ENCODE data around the gene MRPL43.

Gene MRPL43

DNA sequence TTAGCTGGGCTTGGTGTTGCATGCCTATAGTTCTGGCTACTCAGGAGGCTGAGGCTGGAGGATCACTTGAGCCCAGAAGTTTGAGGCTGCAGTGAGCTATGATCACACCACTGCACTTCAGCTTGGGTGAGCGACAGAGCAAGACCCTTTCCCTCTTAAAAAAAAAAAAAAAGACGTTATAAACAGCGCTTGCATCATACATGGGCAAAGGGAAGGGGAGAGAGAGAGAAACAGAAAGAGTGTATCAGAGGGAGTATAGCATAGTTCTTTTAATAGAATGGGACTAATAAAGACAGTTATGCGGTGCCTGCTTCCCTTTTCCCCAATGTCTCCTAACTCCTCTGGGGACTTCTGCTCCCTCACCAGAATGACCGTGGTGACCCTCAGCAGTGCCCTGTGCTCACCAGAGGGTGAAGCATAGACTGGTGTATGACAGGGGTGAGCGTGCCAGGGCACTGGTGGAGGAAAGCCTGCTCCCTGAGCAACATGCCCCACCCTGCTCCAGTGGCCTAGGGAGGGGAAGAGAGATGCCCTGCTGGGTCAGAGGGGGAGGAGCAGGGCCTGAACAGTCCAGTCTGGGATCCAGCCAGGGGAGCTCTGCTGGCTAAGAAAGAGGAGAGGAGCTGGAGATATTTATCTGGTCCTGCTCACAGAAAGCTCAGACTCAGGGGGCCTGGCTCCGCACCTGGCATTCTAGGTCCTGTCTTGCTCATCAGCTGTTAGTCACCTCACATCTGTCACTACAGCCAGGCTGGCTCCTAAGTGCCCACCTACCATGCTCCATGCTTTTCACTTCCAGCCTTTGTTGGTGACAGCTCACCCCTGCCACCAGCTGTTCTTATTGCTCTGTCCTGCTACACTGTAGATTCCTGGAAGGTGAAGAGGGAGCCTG, 41.4 kb upstream of the MRPL43 start:
- TF ChIP-seq POLR2A (IDR thresholded peaks at IDR 0.05; ENCODE audit: low read length) = no peak
- no peak for TF ChIP-seq GATA1 (IDR thresholded peaks at IDR 0.05; ENCODE audit: low read depth, low read length)
- no peak for DNase-seq

- TF ChIP-seq GATA1 (IDR thresholded peaks at IDR 0.05; ENCODE audit: low read depth, low read length) (no peak), POLR2A (IDR thresholded peaks at IDR 0.05; ENCODE audit: low read length) (no peak)
- DNase-seq = no peak
Measured at GRCh38 chr10:101027106-101027720, 39.9 kb upstream of the MRPL43 start.

- no peak for DNase-seq
- TF ChIP-seq POLR2A (IDR thresholded peaks at IDR 0.05; ENCODE audit: low read length) = no peak
- no peak for TF ChIP-seq GATA1 (IDR thresholded peaks at IDR 0.05; ENCODE audit: low read depth, low read length)
Measured at GRCh38 chr10:101022967-101023705, 35.8 kb upstream of the MRPL43 start.

DNA sequence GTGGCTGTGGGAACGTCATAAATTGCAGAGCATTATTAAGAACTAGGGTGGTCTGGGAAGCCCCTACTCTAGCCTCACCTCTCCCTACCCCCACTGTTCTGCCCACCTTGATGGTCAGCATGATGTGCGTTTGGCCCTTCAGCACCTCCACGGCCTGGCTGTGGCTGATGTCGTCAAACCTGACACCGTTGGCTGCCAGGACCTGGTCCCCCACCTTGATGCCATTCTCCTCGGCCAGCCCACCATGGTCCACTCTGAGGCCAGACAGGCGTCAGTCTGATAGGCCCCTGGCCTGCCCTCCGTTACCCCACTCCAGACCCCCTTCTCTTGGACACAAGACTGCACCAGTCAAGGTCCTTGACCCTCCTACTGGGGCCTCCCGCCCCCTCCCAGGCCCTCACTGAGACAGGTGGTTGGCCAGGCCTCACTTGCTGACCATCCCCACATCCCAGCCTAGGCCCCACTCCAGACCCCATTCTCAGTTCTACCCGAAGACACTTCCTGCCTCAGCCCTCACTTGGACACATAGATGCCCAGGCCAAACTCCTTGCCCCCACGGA, 34.5 kb upstream of the MRPL43 start:
- TF ChIP-seq POLR2A (IDR thresholded peaks at IDR 0.05; ENCODE audit: low read length) (no peak), GATA1 (IDR thresholded peaks at IDR 0.05; ENCODE audit: low read depth, low read length) (no peak)

DNA sequence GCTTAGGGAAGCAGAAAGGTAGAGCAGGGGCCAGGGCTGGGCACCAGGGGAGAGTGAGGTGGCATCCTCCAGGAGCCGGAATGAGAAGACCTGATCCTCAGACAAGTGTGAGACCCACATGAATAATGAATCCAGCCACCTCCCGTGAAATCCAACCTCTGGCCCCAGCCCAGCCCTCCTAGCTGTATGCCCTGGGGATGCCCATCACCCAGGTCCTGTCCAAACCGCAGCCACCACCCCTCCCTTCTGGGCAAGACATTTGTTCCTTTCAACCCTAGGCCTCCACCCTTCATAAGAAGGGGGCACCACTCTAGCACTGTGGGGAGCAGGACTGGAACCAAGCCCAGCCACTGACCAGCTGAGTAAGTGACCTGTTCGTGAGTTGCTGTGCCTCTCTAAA, 33.9 kb upstream of the MRPL43 start:
- DNase-seq = no peak
- TF ChIP-seq POLR2A (IDR thresholded peaks at IDR 0.05; ENCODE audit: low read length) (no peak), GATA1 (IDR thresholded peaks at IDR 0.05; ENCODE audit: low read depth, low read length) (no peak)

More for the DNA sequence above, 34.5 kb upstream of the MRPL43 start:
- no peak for DNase-seq

- no peak for TF ChIP-seq POLR2A (IDR thresholded peaks at IDR 0.05; ENCODE audit: low read length)
- TF ChIP-seq GATA1 (IDR thresholded peaks at IDR 0.05; ENCODE audit: low read depth, low read length) = no peak
- no peak for DNase-seq
Measured at GRCh38 chr10:101020427-101021075, 33.3 kb upstream of the MRPL43 start.

DNA sequence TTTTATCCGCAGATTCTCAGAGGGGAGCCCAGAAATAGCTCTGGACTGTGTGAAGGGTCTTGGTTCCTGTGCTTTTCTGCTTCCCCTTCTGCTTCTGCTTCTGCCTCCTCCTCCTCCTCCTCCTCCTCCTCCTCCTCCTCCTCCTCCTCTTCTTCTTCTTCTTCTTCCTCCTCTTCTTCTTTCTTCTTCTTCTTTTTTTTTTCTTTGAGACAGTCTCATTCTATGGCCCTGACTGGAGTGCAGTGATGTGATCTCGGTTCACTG, 32.1 kb upstream of the MRPL43 start:
- no peak for DNase-seq
- TF ChIP-seq POLR2A (IDR thresholded peaks at IDR 0.05; ENCODE audit: low read length) (no peak), GATA1 (IDR thresholded peaks at IDR 0.05; ENCODE audit: low read depth, low read length) (no peak)

- TF ChIP-seq POLR2A (IDR thresholded peaks at IDR 0.05; ENCODE audit: low read length) (no peak), GATA1 (IDR thresholded peaks at IDR 0.05; ENCODE audit: low read depth, low read length) (no peak)
- DNase-seq = peak; percentile 77 to 79
Measured at GRCh38 chr10:101018600-101019439, 31.5 kb upstream of the MRPL43 start.

DNA sequence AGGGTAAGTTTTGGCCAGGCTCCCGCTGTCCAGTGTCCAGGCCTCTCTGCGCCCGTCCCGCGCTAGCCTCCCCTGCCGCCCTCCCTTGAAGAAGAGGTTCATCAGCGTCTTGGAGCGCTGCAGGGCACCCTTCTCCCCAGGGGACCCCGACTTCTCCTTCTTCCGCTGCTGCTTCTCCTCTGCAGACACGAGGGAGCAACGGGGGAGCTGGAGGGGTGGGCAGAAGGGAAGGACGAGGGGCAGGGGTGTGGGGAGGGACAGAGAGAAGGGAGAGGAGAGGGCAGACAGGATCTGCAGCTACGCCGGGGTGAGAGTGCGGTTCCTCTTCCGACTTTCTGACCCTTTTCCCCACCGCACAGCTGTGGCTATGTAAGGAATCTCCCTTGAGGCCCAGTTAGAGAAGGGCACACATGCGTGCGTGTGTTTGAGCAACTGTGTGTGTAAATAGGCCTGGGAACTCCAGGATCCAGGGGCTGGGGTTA, 30.9 kb upstream of the MRPL43 start:
- no peak for DNase-seq
- no peak for TF ChIP-seq POLR2A (IDR thresholded peaks at IDR 0.05; ENCODE audit: low read length)
- TF ChIP-seq GATA1 (IDR thresholded peaks at IDR 0.05; ENCODE audit: low read depth, low read length) = no peak

DNA sequence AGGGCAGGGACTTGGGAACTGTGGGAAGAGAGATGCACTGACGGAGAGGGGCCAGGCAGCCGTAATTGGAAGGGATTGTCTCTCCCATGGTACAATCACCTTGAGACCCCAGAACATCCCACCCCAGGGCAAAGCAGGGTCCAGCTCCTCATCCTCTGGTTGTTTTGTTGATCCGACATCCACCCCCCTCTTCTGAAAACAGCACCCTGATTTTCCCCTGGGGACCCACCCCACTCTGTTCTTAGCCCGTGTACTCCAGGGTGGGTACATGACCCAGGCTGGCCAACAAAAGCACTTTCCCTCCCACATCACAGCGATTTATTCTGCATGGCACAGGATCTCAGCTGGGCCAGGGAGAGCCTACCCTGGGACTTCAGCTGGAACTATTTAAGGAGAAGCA, 29.5 kb upstream of the MRPL43 start:
- DNase-seq = no peak
- TF ChIP-seq GATA1 (IDR thresholded peaks at IDR 0.05; ENCODE audit: low read depth, low read length) (no peak), POLR2A (IDR thresholded peaks at IDR 0.05; ENCODE audit: low read length) (no peak)

GRCh38 chr10:101015582-101015973, 28.3 kb upstream of the MRPL43 start:
- TF ChIP-seq GATA1 (IDR thresholded peaks at IDR 0.05; ENCODE audit: low read depth, low read length) (no peak), POLR2A (IDR thresholded peaks at IDR 0.05; ENCODE audit: low read length) (no peak)
- no peak for DNase-seq

GRCh38 chr10:101014966-101015581, 27.8 kb upstream of the MRPL43 start:
- DNase-seq = peak in 1 of 2 experiments; percentile 26
- no peak for TF ChIP-seq POLR2A (IDR thresholded peaks at IDR 0.05; ENCODE audit: low read length)
- no peak for TF ChIP-seq GATA1 (IDR thresholded peaks at IDR 0.05; ENCODE audit: low read depth, low read length)
